Rectal smooth muscle tissue (tissue), 1 donor: ENCODE measurements around the gene CFHR1.
"Not testable (repeated sequence)": the region's sequence is repeated elsewhere in the genome, so short reads cannot be mapped to it uniquely, and the experiment has no call there.

Source experiments
- H3K27ac ChIP-seq: one replicate; pipeline ENCODE4 v1.7.0; 2013; ENCODE audit warnings: low read depth, low read length, inconsistent platforms
- H3K27me3 ChIP-seq: one replicate; pipeline ENCODE4 v1.7.0; 2013; ENCODE audit warnings: low read length; ENCODE audit not compliant: control insufficient read depth, insufficient read depth
- H3K36me3 ChIP-seq: one replicate; pipeline ENCODE4 v1.7.0; 2013; ENCODE audit warnings: low read length; ENCODE audit not compliant: control insufficient read depth, insufficient read depth
- H3K4me1 ChIP-seq: one replicate; pipeline ENCODE4 v1.7.0; 2013; ENCODE audit warnings: low read length; ENCODE audit not compliant: control insufficient read depth, insufficient read depth
- H3K4me3 ChIP-seq: one replicate; pipeline ENCODE4 v1.7.0; 2013; ENCODE audit warnings: low read length
- H3K9ac ChIP-seq: one replicate; pipeline ENCODE4 v1.7.0; 2013; ENCODE audit warnings: low read length

Gene CFHR1

GRCh38 chr1:196819531-196819930, at the start of gene CFHR1:
Gene CFHR1 (plus strand): TSS chr1:196819731. CDS start chr1:196819845, 114 bp downstream.
- not testable (repeated sequence) for H3K27ac ChIP-seq, H3K36me3 ChIP-seq

GRCh38 chr1:196769823-196770222, 49.7 kb upstream of the CFHR1 start:
- H3K9ac ChIP-seq, H3K4me1 ChIP-seq, H3K36me3 ChIP-seq: not testable (repeated sequence)

More at GRCh38 chr1:196819531-196819930, at the start of gene CFHR1:
- H3K27me3 ChIP-seq, H3K9ac ChIP-seq, H3K4me3 ChIP-seq, H3K4me1 ChIP-seq: not testable (repeated sequence)

GRCh38 chr1:196773713-196774112, 45.8 kb upstream of the CFHR1 start:
- no peak overlapping the region for H3K27ac ChIP-seq
- no peaks in the 10 kb centered on the region for H3K36me3 ChIP-seq
- H3K4me3 ChIP-seq: no peak overlapping the region
- no peaks in the 10 kb centered on the region for H3K27me3 ChIP-seq
- no peaks in the 10 kb centered on the region for H3K4me1 ChIP-seq
- H3K9ac ChIP-seq: no peak overlapping the region

More at GRCh38 chr1:196769823-196770222, 49.7 kb upstream of the CFHR1 start:
- H3K27ac ChIP-seq, H3K27me3 ChIP-seq, H3K4me3 ChIP-seq: not testable (repeated sequence)

- H3K4me1 ChIP-seq: no peaks in the 10 kb centered on the region
- H3K27ac ChIP-seq: no peak overlapping the region
- H3K9ac ChIP-seq: no peak overlapping the region
Observed at GRCh38 chr1:196774175-196774574, 45.4 kb upstream of the CFHR1 start.

GRCh38 chr1:196774603-196775002, 44.9 kb upstream of the CFHR1 start, which contains the start of gene CFHR3:
Gene CFHR3 (plus strand): TSS chr1:196774840. CDS start chr1:196774887, 47 bp downstream.
- H3K4me3 ChIP-seq: no peak within 1 kb of the TSS
- no peaks in the 10 kb centered on the region for H3K36me3 ChIP-seq
- no peaks in the 10 kb centered on the region for H3K27me3 ChIP-seq
- H3K27ac ChIP-seq: no peak within 1 kb of the TSS
- no peaks in the 10 kb centered on the region for H3K4me1 ChIP-seq
- no peak within 1 kb of the TSS for H3K9ac ChIP-seq

More at GRCh38 chr1:196774175-196774574, 45.4 kb upstream of the CFHR1 start:
- Histone ChIP-seq H3K4me3 (no peak overlapping the region), H3K36me3 (no peaks in the 10 kb centered on the region), H3K27me3 (no peaks in the 10 kb centered on the region)

- Histone ChIP-seq H3K4me1 (no peaks in the 10 kb centered on the region), H3K36me3 (no peaks in the 10 kb centered on the region), H3K27ac (no peak overlapping the region), H3K9ac (no peak overlapping the region), H3K4me3 (no peak overlapping the region), H3K27me3 (no peaks in the 10 kb centered on the region)
Observed at GRCh38 chr1:196777603-196778002, 41.9 kb upstream of the CFHR1 start.

GRCh38 chr1:196779093-196779492, 40.4 kb upstream of the CFHR1 start:
- no peaks in the 10 kb centered on the region for H3K4me1 ChIP-seq
- no peak overlapping the region for H3K4me3 ChIP-seq
- H3K27me3 ChIP-seq: no peaks in the 10 kb centered on the region
- no peaks in the 10 kb centered on the region for H3K36me3 ChIP-seq
- H3K27ac ChIP-seq: no peak overlapping the region
- H3K9ac ChIP-seq: no peak overlapping the region

- H3K27ac ChIP-seq, H3K27me3 ChIP-seq, H3K9ac ChIP-seq, H3K4me3 ChIP-seq, H3K36me3 ChIP-seq, H3K4me1 ChIP-seq: not testable (repeated sequence)
Observed at GRCh38 chr1:196791252-196791651, 28.3 kb upstream of the CFHR1 start.

GRCh38 chr1:196794103-196794502, 25.4 kb upstream of the CFHR1 start:
- H3K27me3 ChIP-seq, H3K27ac ChIP-seq, H3K4me1 ChIP-seq, H3K36me3 ChIP-seq, H3K9ac ChIP-seq, H3K4me3 ChIP-seq: not testable (repeated sequence)

GRCh38 chr1:196797891-196798290, 21.6 kb upstream of the CFHR1 start:
- no peak overlapping the region for H3K27ac ChIP-seq
- H3K4me3 ChIP-seq: no peak overlapping the region
- no peaks in the 10 kb centered on the region for H3K36me3 ChIP-seq

GRCh38 chr1:196801920-196802319, 17.6 kb upstream of the CFHR1 start:
- not testable (repeated sequence) for H3K27me3 ChIP-seq, H3K27ac ChIP-seq, H3K4me1 ChIP-seq, H3K9ac ChIP-seq, H3K36me3 ChIP-seq, H3K4me3 ChIP-seq

More at GRCh38 chr1:196797891-196798290, 21.6 kb upstream of the CFHR1 start:
- Histone ChIP-seq H3K27me3 (no peaks in the 10 kb centered on the region), H3K9ac (no peak overlapping the region), H3K4me1 (no peaks in the 10 kb centered on the region)

- H3K9ac ChIP-seq: no peak overlapping the region
- H3K4me3 ChIP-seq: no peak overlapping the region
- no peaks in the 10 kb centered on the region for H3K4me1 ChIP-seq
- no peaks in the 10 kb centered on the region for H3K27me3 ChIP-seq
- no peaks in the 10 kb centered on the region for H3K36me3 ChIP-seq
- no peak overlapping the region for H3K27ac ChIP-seq
Observed at GRCh38 chr1:196808529-196809235, 10.8 kb upstream of the CFHR1 start.

GRCh38 chr1:196817442-196817841, 2.1 kb upstream of the CFHR1 start:
- not testable (repeated sequence) for H3K27me3 ChIP-seq, H3K36me3 ChIP-seq, H3K27ac ChIP-seq, H3K4me3 ChIP-seq, H3K9ac ChIP-seq, H3K4me1 ChIP-seq
